ENCODE data around the gene ADA. TPM values are rescaled to one million over a fixed set of nuclear protein-coding genes. Genes with fewer than 3 reads are reported as not detected.

Gene ADA
- total and polyA plus RNA-seq, 2 of the 13 experiments (the other 11 are each of a cell fraction or from before 2014, with no cell fraction given): 2.5 to 11.3 TPM

DNA sequence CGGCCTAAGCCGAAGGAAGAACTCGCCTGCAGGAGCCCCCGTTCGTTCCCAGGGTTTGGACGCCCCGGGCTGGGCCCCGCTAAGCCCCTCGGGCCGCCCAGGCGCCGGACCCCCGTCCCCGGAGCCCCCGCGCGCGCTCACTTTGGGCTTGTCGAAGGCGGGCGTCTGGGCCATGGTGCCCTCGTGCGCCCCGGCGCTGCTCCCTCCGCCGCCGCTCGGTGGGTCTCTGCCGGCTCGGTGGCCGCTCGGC lies 140 bp downstream of the ADA start (continued):
- TF ChIP-seq NR3C1 (CRISPR knock-in tag; IDR thresholded peaks at IDR 0.05) (no peak), FIP1L1 (IDR thresholded peaks at IDR 0.05; ENCODE audit: borderline replicate concordance, insufficient read depth, low read depth, low read length) (no peak), XRCC5 (optimal IDR thresholded peaks at IDR 0.05; ENCODE audit: low read length) (no peak), ARNT2 (CRISPR knock-in tag; IDR thresholded peaks at IDR 0.05; ENCODE audit: low read depth) (peak; percentile 76; the same call in 1 of the 2 replicates), ZNF547 (CRISPR knock-in tag; IDR thresholded peaks at IDR 0.05) (0 out of 2 replicates have a peak, but pooled peaks have one; percentile 63), KAT8 (CRISPR knock-in tag; IDR thresholded peaks at IDR 0.05) (no peak), TAF15 (IDR thresholded peaks at IDR 0.05; ENCODE audit: low read depth, low read length, poor library complexity, severe bottlenecking) (no peak), ZSCAN31 (CRISPR knock-in tag; IDR thresholded peaks at IDR 0.05; ENCODE audit: low read depth) (peak; percentile 71; the same call in 1 of the 2 replicates), PLRG1 (conservative IDR thresholded peaks at IDR 0.05) (no peak), ZNF563 (CRISPR knock-in tag; IDR thresholded peaks at IDR 0.05) (peak; percentile 28), ZNF468 (CRISPR knock-in tag; IDR thresholded peaks at IDR 0.05) (no peak), ZNF564 (CRISPR knock-in tag; IDR thresholded peaks at IDR 0.05) (peak; percentile 69; the same call in 1 of the 2 replicates), ARID2 (CRISPR knock-in tag; IDR thresholded peaks at IDR 0.05; ENCODE audit: borderline replicate concordance) (no peak), BRD4 (CRISPR knock-in tag; IDR thresholded peaks at IDR 0.05) (no peak), HMG20B (CRISPR knock-in tag; conservative IDR thresholded peaks at IDR 0.05) (no peak), ZSCAN29 (CRISPR knock-in tag; conservative IDR thresholded peaks at IDR 0.05) (no peak), ATF7 (IDR thresholded peaks at IDR 0.05) (no peak), ATF7 (CRISPR knock-in tag; IDR thresholded peaks at IDR 0.05) (no peak), POLR2A (IDR thresholded peaks at IDR 0.05; ENCODE audit: insufficient read depth in 1 of 2, low read depth in 2 of 2, low read length in 2 of 2) (peak in 1 of 2 experiments; percentile 71; a peak in 1 of 4 replicates), KLF13 (CRISPR knock-in tag; IDR thresholded peaks at IDR 0.05) (no peak), ISX (CRISPR knock-in tag; conservative IDR thresholded peaks at IDR 0.05) (peak; percentile 60; the same call in 1 of the 2 replicates), KDM5A (IDR thresholded peaks at IDR 0.05; ENCODE audit: borderline replicate concordance, low read length) (no peak), ZNF556 (CRISPR knock-in tag; IDR thresholded peaks at IDR 0.05; ENCODE audit: borderline replicate concordance) (no peak), ZNF136 (CRISPR knock-in tag; IDR thresholded peaks at IDR 0.05; ENCODE audit: low read depth) (0 out of 2 replicates have a peak, but pooled peaks have one; percentile 76)
- TF ChIP-seq, protein P1, sequence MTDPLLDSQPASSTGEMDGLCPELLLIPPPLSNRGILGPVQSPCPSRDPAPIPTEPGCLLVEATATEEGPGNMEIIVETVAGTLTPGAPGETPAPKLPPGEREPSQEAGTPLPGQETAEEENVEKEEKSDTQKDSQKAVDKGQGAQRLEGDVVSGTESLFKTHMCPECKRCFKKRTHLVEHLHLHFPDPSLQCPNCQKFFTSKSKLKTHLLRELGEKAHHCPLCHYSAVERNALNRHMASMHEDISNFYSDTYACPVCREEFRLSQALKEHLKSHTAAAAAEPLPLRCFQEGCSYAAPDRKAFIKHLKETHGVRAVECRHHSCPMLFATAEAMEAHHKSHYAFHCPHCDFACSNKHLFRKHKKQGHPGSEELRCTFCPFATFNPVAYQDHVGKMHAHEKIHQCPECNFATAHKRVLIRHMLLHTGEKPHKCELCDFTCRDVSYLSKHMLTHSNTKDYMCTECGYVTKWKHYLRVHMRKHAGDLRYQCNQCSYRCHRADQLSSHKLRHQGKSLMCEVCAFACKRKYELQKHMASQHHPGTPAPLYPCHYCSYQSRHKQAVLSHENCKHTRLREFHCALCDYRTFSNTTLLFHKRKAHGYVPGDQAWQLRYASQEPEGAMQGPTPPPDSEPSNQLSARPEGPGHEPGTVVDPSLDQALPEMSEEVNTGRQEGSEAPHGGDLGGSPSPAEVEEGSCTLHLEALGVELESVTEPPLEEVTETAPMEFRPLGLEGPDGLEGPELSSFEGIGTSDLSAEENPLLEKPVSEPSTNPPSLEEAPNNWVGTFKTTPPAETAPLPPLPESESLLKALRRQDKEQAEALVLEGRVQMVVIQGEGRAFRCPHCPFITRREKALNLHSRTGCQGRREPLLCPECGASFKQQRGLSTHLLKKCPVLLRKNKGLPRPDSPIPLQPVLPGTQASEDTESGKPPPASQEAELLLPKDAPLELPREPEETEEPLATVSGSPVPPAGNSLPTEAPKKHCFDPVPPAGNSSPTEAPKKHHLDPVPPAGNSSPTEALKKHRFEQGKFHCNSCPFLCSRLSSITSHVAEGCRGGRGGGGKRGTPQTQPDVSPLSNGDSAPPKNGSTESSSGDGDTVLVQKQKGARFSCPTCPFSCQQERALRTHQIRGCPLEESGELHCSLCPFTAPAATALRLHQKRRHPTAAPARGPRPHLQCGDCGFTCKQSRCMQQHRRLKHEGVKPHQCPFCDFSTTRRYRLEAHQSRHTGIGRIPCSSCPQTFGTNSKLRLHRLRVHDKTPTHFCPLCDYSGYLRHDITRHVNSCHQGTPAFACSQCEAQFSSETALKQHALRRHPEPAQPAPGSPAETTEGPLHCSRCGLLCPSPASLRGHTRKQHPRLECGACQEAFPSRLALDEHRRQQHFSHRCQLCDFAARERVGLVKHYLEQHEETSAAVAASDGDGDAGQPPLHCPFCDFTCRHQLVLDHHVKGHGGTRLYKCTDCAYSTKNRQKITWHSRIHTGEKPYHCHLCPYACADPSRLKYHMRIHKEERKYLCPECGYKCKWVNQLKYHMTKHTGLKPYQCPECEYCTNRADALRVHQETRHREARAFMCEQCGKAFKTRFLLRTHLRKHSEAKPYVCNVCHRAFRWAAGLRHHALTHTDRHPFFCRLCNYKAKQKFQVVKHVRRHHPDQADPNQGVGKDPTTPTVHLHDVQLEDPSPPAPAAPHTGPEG (CRISPR knock-in tag; IDR thresholded peaks at IDR 0.05): 0 out of 2 replicates have a peak, but pooled peaks have one; percentile 3
- TF ChIP-seq, protein P2, sequence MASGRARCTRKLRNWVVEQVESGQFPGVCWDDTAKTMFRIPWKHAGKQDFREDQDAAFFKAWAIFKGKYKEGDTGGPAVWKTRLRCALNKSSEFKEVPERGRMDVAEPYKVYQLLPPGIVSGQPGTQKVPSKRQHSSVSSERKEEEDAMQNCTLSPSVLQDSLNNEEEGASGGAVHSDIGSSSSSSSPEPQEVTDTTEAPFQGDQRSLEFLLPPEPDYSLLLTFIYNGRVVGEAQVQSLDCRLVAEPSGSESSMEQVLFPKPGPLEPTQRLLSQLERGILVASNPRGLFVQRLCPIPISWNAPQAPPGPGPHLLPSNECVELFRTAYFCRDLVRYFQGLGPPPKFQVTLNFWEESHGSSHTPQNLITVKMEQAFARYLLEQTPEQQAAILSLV (CRISPR knock-in tag; IDR thresholded peaks at IDR 0.05; ENCODE audit: borderline replicate concordance): no peak
- TF ChIP-seq, protein P3, sequence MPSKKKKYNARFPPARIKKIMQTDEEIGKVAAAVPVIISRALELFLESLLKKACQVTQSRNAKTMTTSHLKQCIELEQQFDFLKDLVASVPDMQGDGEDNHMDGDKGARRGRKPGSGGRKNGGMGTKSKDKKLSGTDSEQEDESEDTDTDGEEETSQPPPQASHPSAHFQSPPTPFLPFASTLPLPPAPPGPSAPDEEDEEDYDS (CRISPR knock-in tag; IDR thresholded peaks at IDR 0.05): no peak

Measured in HepG2 (cell line).